ENCODE data around the gene KIF15.
"Not testable (repeated sequence)": the region's sequence is repeated elsewhere in the genome, so short reads cannot be mapped to it uniquely, and the experiment has no call there.

The KIF15 gene

DNA sequence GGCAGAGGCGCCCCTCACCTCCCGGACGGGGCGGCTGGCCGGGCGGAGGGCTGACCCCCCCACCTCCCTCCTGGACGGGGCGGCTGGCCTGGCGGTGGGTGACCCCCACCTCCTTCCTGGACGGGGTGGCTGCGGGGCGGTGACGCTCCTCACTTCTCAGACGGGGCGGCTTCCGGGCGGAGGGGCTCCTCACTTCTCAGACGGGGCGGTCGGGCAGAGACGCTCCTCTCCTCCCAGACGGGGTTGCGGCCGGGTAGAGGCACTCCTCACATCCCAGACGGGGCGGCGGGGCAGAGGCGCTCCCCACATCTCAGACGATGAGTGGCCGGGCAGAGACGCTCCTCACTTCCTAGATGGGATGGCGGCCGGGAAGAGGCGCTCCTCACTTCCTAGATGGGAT is 59.6 kb downstream of the KIF15 start:
- DNase-seq = not testable (repeated sequence)

GRCh38 chr3:44825264-44825925 is 63.8 kb downstream of the KIF15 start:
- no peak for DNase-seq

- DNase-seq = no peak
These were observed 65.6 kb downstream of the KIF15 start for GRCh38 chr3:44827196-44827595.

GRCh38 chr3:44831232-44831631 is 69.6 kb downstream of the KIF15 start:
- no peak for DNase-seq

GRCh38 chr3:44832032-44832431 is 70.4 kb downstream of the KIF15 start:
- no peak for DNase-seq

- DNase-seq = no peak
These were observed 71.4 kb downstream of the KIF15 start for GRCh38 chr3:44832965-44833364.

DNA sequence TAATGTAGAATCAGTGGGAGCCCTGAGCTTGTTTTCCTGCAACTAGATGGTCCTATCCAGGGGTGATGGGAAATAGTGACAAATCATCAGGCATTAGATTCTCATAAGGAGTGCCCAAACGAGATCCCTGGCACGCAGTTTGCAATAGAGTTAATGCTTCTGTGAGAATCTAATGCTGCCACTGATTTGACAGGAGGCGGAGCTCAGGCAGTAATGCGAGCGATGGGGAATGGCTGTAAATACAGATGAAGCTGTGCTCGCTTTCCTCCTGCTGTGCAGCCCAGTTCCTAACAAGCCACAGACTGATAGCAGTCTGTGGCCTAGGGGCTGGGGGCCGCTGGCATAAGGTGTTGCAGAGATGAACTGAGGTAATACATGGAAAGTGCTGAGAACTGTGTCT is 71.8 kb downstream of the KIF15 start:
- DNase-seq = no peak

- DNase-seq = no peak
These were observed 74.1 kb downstream of the KIF15 start for GRCh38 chr3:44835684-44836083.

DNA sequence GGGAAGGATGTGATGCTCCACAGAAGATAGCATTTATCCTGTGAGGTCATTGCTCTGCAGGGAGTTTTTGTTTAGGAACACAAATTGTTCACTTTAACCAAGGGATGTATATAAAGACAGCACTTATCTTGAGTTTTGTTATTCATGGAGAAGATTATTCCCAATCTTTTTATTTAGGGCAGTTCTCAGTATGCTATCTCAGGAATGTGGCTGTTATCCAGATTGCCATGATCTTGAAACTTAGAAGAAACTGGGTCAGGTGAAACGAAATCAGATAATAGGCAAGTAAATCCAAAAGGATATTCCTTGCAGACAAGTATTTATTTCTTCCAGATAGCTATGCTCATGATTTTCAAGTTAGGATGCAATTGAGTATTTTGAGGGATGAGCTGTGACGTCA is 80.8 kb downstream of the KIF15 start:
- no peak for DNase-seq

GRCh38 chr3:44845528-44846520 is 84.2 kb downstream of the KIF15 start:
- no peak for DNase-seq

DNA sequence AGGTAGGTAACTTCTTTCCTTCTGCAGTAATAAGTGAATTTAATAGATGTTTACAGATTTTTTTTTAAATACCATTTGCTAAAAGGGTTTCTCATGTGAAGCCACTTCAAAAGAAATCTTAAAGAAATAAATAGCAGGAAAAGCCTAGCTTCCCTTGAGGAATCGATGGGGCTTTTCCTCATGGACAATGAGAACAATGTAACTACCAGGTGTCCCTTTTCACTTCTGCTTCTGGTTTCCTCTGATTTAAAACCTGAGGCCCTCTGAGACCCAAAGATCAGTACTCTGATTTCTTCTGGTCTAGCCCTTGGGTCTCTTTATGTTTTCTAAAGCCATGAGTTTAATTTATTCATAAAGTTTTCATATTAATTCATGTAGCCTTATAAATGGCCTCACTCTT is 87.0 kb downstream of the KIF15 start:
- DNase-seq = no peak

- not testable (repeated sequence) for DNase-seq
These were observed 95.1 kb downstream of the KIF15 start for GRCh38 chr3:44856663-44857062.

GRCh38 chr3:44860117-44860516 is 98.5 kb downstream of the KIF15 start:
- DNase-seq = no peak

DNA sequence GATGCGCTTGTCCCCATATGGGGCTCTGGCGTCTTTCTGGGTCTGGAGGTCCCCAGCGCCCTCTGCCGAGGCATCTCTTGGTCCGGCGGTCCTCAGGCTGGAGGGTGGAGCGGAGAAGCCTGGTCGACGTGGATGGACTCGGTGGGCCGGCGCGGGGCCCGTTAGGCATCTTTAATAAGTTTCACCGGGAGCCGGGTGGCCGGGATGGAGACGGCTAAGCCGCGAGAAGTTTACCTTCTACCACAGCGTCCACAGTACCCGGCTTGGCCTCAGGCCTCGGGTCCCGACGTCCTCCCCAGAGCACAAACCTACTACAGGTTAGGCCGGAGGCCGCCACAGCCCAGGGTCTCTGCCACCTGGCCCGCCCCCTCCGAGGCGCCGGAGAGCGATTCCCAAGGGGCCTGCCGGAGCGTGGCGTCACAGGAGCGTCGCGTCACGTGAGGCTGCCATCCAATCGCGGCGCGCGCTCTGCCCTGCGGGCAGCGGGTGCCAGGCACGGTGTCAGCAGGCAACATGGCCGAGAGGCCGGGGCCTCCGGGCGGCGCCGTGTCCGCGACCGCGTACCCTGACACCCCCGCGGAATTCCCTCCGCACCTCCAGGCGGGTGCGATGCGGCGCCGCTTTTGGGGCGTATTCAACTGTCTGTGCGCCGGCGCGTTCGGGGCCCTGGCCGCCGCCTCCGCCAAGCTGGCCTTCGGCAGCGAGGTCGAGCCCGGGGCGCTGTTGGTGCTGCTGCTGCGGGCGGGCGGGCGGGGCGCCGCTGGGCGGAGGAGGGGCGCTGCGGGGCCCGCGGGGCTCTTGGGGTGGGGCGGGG is 100.0 kb downstream of the KIF15 start, which contains the start of gene TMEM42:
TSS of gene TMEM42 (plus strand) at position 501 of the 814 bp plus-strand sequence. CDS start at position 514, 13 bp downstream.
- peak; percentile 86 for DNase-seq

- DNase-seq = no peak
These were observed 100.6 kb downstream of the KIF15 start for GRCh38 chr3:44862226-44862637.

DNA sequence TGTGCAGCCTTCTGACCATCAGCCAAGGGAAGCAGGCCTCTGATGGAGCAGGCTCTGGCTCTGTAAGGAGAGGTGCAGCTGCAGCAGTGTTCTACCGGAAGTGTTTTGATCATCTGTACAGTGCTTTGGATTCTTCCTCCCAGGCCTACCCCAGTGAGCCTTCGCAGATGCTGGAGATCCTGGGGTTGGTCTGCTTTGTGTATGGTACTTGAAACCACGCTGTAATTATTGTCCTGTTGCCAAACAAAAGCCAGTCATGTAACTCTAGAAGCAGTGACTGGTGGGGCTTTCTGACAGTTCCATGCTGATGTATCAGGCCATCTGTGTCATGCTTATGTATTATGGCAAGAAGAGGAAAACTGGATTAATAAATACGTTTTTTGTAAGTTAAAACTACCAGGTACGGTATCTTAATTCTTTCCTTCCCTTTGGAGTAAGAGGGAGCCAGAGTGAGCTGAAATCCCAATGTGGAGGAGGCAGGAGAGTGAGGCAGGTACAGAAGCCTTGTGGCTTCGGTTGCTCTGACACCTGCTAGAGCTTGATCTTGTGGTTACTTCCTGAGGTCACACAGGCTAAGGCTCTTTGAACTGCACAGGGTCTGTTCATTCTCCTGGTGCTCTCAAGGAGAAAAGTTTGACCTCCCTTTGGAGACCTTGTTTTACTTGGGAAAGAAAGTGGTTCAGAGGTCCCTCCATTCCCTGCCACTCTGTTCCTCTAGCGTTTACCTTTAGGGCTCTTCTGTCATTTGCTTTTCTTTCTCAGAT is 103.9 kb downstream of the KIF15 start:
- DNase-seq = no peak

DNA sequence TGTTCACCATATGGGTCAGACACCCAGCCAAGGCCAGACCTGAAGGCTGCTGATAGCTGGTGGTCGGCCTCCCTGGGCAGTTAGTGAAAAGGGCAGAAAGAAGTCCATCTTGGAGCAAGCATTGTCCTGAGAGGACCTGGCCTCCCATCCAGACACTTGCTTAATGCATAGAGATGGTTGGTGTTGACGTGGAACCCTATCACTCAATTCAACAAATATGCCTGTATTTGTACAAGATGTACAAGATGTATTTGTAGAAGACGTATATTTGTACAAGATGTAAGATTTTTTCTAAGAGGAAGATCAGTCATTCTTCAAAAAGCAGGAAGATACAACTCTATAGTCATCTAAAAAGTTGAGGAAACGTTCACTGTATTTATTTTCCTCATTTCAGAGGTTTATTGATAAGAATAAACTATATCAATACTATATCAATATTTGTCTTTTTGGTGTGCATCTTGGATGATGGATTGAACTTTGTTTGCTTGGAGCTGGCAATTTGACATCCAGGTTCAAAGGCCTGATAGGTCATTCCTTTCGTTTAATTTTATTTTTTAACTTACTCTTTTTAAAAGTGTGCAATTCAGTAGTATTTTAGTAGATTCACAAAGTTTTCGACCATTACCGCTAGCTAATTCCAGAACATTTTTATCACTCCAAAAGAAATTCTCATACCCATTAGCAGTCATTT is 106.0 kb downstream of the KIF15 start:
- no peak for DNase-seq

GRCh38 chr3:44870375-44871061 is 108.9 kb downstream of the KIF15 start:
- no peak for DNase-seq

GRCh38 chr3:44874308-44874707 is 112.7 kb downstream of the KIF15 start, which contains the start of gene TGM4:
TSS of gene TGM4 (plus strand) at chr3:44874608. CDS start at chr3:44874679, 71 bp downstream.
- no peak for DNase-seq

DNA sequence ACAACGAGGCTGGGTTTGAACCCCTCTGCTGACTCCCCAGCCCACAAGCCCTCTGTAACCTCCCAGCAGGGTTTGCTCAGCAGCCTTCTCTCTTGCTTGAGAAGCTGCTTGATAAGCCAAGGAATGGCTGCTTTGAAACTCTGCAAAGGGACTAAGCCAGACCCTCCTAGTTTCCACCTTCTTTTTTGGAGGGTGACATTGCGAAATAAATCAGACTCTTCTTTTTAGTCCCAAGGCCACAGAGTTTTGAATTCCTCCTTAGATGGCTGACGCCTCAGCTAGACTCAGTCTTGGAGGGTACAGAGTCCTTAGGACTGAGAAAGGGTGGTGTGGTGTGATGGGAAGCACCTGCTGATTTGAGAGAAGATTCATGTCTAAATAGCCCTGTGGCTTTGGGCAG is 114.0 kb downstream of the KIF15 start:
- DNase-seq = no peak

DNA sequence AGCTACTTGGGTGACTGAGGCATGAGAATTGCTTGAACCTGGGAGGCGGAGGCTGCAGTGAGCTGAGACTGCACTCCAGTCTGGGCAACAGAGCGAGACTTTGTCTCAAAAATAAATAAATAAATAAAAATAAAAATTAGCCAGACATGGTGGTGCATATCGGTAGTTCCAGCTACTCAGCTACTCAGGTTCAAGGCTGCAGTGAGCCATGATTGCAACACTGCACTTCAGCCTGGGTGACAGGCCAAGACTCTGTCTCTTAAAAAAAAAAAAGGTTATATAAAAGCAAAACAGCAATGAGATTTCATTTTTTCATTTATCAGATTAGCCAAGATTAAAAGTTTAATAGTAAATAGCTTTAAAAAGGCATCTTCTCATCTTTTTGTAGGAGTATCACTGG is 115.7 kb downstream of the KIF15 start:
- DNase-seq = no peak
